ENCODE measurements around the gene PRKG1.

The PRKG1 gene

GRCh38 chr10:51246156-51246555 lies 171.9 kb downstream of the PRKG1 start:
- TF ChIP-seq EZH2phosphoT487 (IDR thresholded peaks at IDR 0.05; ENCODE audit: low read depth) = no peak
- Histone ChIP-seq H3K36me3 (replicated peaks; ENCODE audit: low read depth, low read length) (no peaks in the 10 kb centered on the region), H3K4me1 (ENCODE audit: low read length) (no peaks in the 10 kb centered on the region), H3K4me3 (ENCODE audit: low read length) (no peak overlapping the region), H2AFZ (ENCODE audit: low read depth, low read length) (no peak overlapping the region), H3K27ac (ENCODE audit: low read length) (no peak overlapping the region), H4K20me1 (ENCODE audit: insufficient read depth, low read length) (no peaks in the 10 kb centered on the region), H3K9ac (ENCODE audit: low read length) (no peak overlapping the region), H3K4me2 (ENCODE audit: low read length) (no peak overlapping the region), H3K27me3 (ENCODE audit: low read depth, low read length) (no peaks in the 10 kb centered on the region), H3K9me3 (ENCODE audit: insufficient read depth, low read length) (no peaks in the 10 kb centered on the region), H3K79me2 (ENCODE audit: low read length) (no peaks in the 10 kb centered on the region)

GRCh38 chr10:51250278-51250920 lies 176.1 kb downstream of the PRKG1 start:
- TF ChIP-seq EZH2phosphoT487 (IDR thresholded peaks at IDR 0.05; ENCODE audit: low read depth) = no peak
- TF ChIP-seq CTCF (IDR thresholded peaks at IDR 0.05; ENCODE audit: low read depth, low read length) = no peak
- no peaks in the 10 kb centered on the region for H3K9me3 ChIP-seq (ENCODE audit: insufficient read depth, low read length)
- H2AFZ ChIP-seq (ENCODE audit: low read depth, low read length) = no peak overlapping the region
- H3K79me2 ChIP-seq (ENCODE audit: low read length) = no peaks in the 10 kb centered on the region
- no peaks in the 10 kb centered on the region for H3K27me3 ChIP-seq (ENCODE audit: low read depth, low read length)
- no peaks in the 10 kb centered on the region for H3K4me1 ChIP-seq (ENCODE audit: low read length)
- no peaks in the 10 kb centered on the region for H4K20me1 ChIP-seq (ENCODE audit: insufficient read depth, low read length)
- no peak overlapping the region for H3K9ac ChIP-seq (ENCODE audit: low read length)
- no peak overlapping the region for H3K4me3 ChIP-seq (ENCODE audit: low read length)
- no peaks in the 10 kb centered on the region for H3K36me3 ChIP-seq (replicated peaks; ENCODE audit: low read depth, low read length)
- no peak overlapping the region for H3K27ac ChIP-seq (ENCODE audit: low read length)
- no peak overlapping the region for H3K4me2 ChIP-seq (ENCODE audit: low read length)

GRCh38 chr10:51251110-51251509 lies 176.8 kb downstream of the PRKG1 start:
- no peaks in the 10 kb centered on the region for H3K36me3 ChIP-seq (replicated peaks; ENCODE audit: low read depth, low read length)
- no peak for TF ChIP-seq CTCF (IDR thresholded peaks at IDR 0.05; ENCODE audit: low read depth, low read length)
- no peak for TF ChIP-seq EZH2phosphoT487 (IDR thresholded peaks at IDR 0.05; ENCODE audit: low read depth)

GRCh38 chr10:51255381-51255780 lies 181.1 kb downstream of the PRKG1 start:
- Histone ChIP-seq H3K9me3 (ENCODE audit: insufficient read depth, low read length) (no peaks in the 10 kb centered on the region), H3K4me2 (ENCODE audit: low read length) (no peak overlapping the region), H3K4me1 (ENCODE audit: low read length) (no peaks in the 10 kb centered on the region), H3K9ac (ENCODE audit: low read length) (no peak overlapping the region), H3K36me3 (replicated peaks; ENCODE audit: low read depth, low read length) (no peaks in the 10 kb centered on the region), H3K27ac (ENCODE audit: low read length) (no peak overlapping the region), H3K4me3 (ENCODE audit: low read length) (no peak overlapping the region), H3K79me2 (ENCODE audit: low read length) (no peaks in the 10 kb centered on the region), H3K27me3 (ENCODE audit: low read depth, low read length) (no peaks in the 10 kb centered on the region), H2AFZ (ENCODE audit: low read depth, low read length) (no peak overlapping the region), H4K20me1 (ENCODE audit: insufficient read depth, low read length) (no peaks in the 10 kb centered on the region)
- TF ChIP-seq EZH2phosphoT487 (IDR thresholded peaks at IDR 0.05; ENCODE audit: low read depth) (no peak), CTCF (IDR thresholded peaks at IDR 0.05; ENCODE audit: low read depth, low read length) (no peak)

More at GRCh38 chr10:51251110-51251509, 176.8 kb downstream of the PRKG1 start:
- Histone ChIP-seq H3K9me3 (ENCODE audit: insufficient read depth, low read length) (no peaks in the 10 kb centered on the region), H3K4me1 (ENCODE audit: low read length) (no peaks in the 10 kb centered on the region), H2AFZ (ENCODE audit: low read depth, low read length) (no peak overlapping the region), H3K9ac (ENCODE audit: low read length) (no peak overlapping the region), H4K20me1 (ENCODE audit: insufficient read depth, low read length) (no peaks in the 10 kb centered on the region), H3K27ac (ENCODE audit: low read length) (no peak overlapping the region), H3K4me2 (ENCODE audit: low read length) (no peak overlapping the region), H3K79me2 (ENCODE audit: low read length) (no peaks in the 10 kb centered on the region), H3K4me3 (ENCODE audit: low read length) (no peak overlapping the region), H3K27me3 (ENCODE audit: low read depth, low read length) (no peaks in the 10 kb centered on the region)

Data from OCI-LY3 (cell line).